GM12891 (cell line): ENCODE results near the gene SOX10.

ENCODE experiments used
- POLR2A ChIP-seq: IDR thresholded peaks from 2 replicates; pipeline ENCODE4 v1.6.1; 2011; ENCODE audit warnings: low read depth, low read length, control low read depth
- POLR2AphosphoS5 ChIP-seq: IDR thresholded peaks from 2 replicates; pipeline ENCODE4 v1.6.1; 2011; ENCODE audit warnings: low read depth, low read length, control low read depth

- TF ChIP-seq POLR2A (no peak), POLR2AphosphoS5 (no peak)
These were observed 15.7 kb downstream of the SOX10 start for GRCh38 chr22:37968452-37969251.
